Stimulated activated CD4-positive, alpha-beta T cell treated with anti-CD3 and anti-CD28 coated beads, Interleukin-12 subunit alpha, Interleukin-12 subunit beta, amount 100 ng/mL, for 24 hours (primary cell): ENCODE results near the gene FBN1.

Experiments used
- DNase-seq, 2 experiments: peaks; one replicate each; pipeline ENCODE4 v3.0.0-alpha.2; 2020; ENCODE audit warnings: low read depth in 2 of 2

The FBN1 gene

GRCh38 chr15:48553559-48553958, 92.0 kb downstream of the FBN1 start:
- DNase-seq, result no peak

GRCh38 chr15:48550822-48551525, 94.5 kb downstream of the FBN1 start:
- DNase-seq, result no peak

GRCh38 chr15:48548455-48548854, 97.1 kb downstream of the FBN1 start:
- no peak for DNase-seq

- DNase-seq, result no peak
Observed at GRCh38 chr15:48547286-48547685, 98.2 kb downstream of the FBN1 start.

GRCh38 chr15:48546296-48546695, 99.2 kb downstream of the FBN1 start:
- DNase-seq, result no peak

- DNase-seq, result no peak
Observed at GRCh38 chr15:48544778-48545177, 100.7 kb downstream of the FBN1 start.

- no peak for DNase-seq
Observed at GRCh38 chr15:48541341-48542278, 103.9 kb downstream of the FBN1 start.

GRCh38 chr15:48540756-48541155, 104.8 kb downstream of the FBN1 start:
- no peak for DNase-seq

GRCh38 chr15:48538941-48539340, 106.6 kb downstream of the FBN1 start:
- no peak for DNase-seq

- DNase-seq, result no peak
Observed at GRCh38 chr15:48537271-48538113, 108.0 kb downstream of the FBN1 start.

GRCh38 chr15:48536681-48537091, 108.8 kb downstream of the FBN1 start:
- no peak for DNase-seq

GRCh38 chr15:48533982-48534381, 111.5 kb downstream of the FBN1 start:
- DNase-seq, result no peak

GRCh38 chr15:48532946-48533345, 112.6 kb downstream of the FBN1 start:
- DNase-seq, result no peak

- DNase-seq, result no peak
Observed at GRCh38 chr15:48530528-48530927, 115.0 kb downstream of the FBN1 start.

- no peak for DNase-seq
Observed at GRCh38 chr15:48528921-48529320, 116.6 kb downstream of the FBN1 start.

GRCh38 chr15:48527517-48527916, 118.0 kb downstream of the FBN1 start:
- DNase-seq, result no peak

GRCh38 chr15:48522911-48523310, 122.6 kb downstream of the FBN1 start:
- no peak for DNase-seq

GRCh38 chr15:48522123-48522522, 123.4 kb downstream of the FBN1 start:
- DNase-seq, result no peak

- DNase-seq, result no peak
Observed at GRCh38 chr15:48520376-48521155, 124.9 kb downstream of the FBN1 start.

GRCh38 chr15:48516121-48516520, 129.4 kb downstream of the FBN1 start:
- DNase-seq, result no peak

- DNase-seq, result no peak
Observed at GRCh38 chr15:48515500-48515899, 130.0 kb downstream of the FBN1 start.
